Activated naive CD4-positive, alpha-beta T cell treated with anti-CD3 and anti-CD28 coated beads, Interleukin-2, amount 50 U/mL, for 24 hours (primary cell): ENCODE data around the gene PGBD5.

ENCODE experiments used
- H3K27ac Mint-ChIP-seq: one replicate; pipeline ENCODE4 v1.8.0; 2021; ENCODE audit warnings: mild to moderate bottlenecking, mixed read lengths
- H3K27me3 Mint-ChIP-seq: one replicate; pipeline ENCODE4 v1.8.0; 2021; ENCODE audit warnings: mixed read lengths
- H3K36me3 Mint-ChIP-seq: one replicate; pipeline ENCODE4 v1.8.0; 2021; ENCODE audit warnings: mixed read lengths
- H3K4me1 Mint-ChIP-seq: one replicate; pipeline ENCODE4 v1.8.0; 2021; ENCODE audit warnings: mixed read lengths
- H3K4me3 Mint-ChIP-seq: one replicate; pipeline ENCODE4 v1.8.0; 2021; ENCODE audit warnings: mild to moderate bottlenecking, mixed read lengths
- H3K9me3 Mint-ChIP-seq: one replicate; pipeline ENCODE4 v1.8.0; 2021; ENCODE audit warnings: mixed read lengths

PGBD5 gene

GRCh38 chr1:230392920-230393521 is 33.1 kb downstream of the PGBD5 start:
- Mint-ChIP-seq H3K27me3 (peaks cover 12% of the 10 kb centered on the region), H3K9me3 (no peaks in the 10 kb centered on the region), H3K27ac (no peak overlapping the region), H3K4me3 (no peak overlapping the region), H3K4me1 (no peaks in the 10 kb centered on the region), H3K36me3 (no peaks in the 10 kb centered on the region)

- Mint-ChIP-seq H3K9me3 (no peaks in the 10 kb centered on the region), H3K4me3 (no peak overlapping the region), H3K27me3 (peaks cover 12% of the 10 kb centered on the region), H3K36me3 (no peaks in the 10 kb centered on the region), H3K4me1 (no peaks in the 10 kb centered on the region), H3K27ac (no peak overlapping the region)
Measured at GRCh38 chr1:230392536-230392909, 33.6 kb downstream of the PGBD5 start.

- no peaks in the 10 kb centered on the region for H3K36me3 Mint-ChIP-seq
- H3K4me3 Mint-ChIP-seq, result no peak overlapping the region
- no peaks in the 10 kb centered on the region for H3K9me3 Mint-ChIP-seq
- no peaks in the 10 kb centered on the region for H3K4me1 Mint-ChIP-seq
- H3K27me3 Mint-ChIP-seq, result peaks cover 8% of the 10 kb centered on the region
- no peak overlapping the region for H3K27ac Mint-ChIP-seq
Measured at GRCh38 chr1:230391776-230392535, 34.2 kb downstream of the PGBD5 start.

- Mint-ChIP-seq H3K27me3 (peaks cover 8% of the 10 kb centered on the region), H3K4me1 (no peaks in the 10 kb centered on the region), H3K36me3 (no peaks in the 10 kb centered on the region), H3K9me3 (no peaks in the 10 kb centered on the region), H3K27ac (no peak overlapping the region), H3K4me3 (no peak overlapping the region)
Measured at GRCh38 chr1:230390371-230390770, 35.8 kb downstream of the PGBD5 start.

- H3K9me3 Mint-ChIP-seq, result no peaks in the 10 kb centered on the region
- H3K4me3 Mint-ChIP-seq, result no peak overlapping the region
- H3K4me1 Mint-ChIP-seq, result no peaks in the 10 kb centered on the region
Measured at GRCh38 chr1:230387876-230388275, 38.3 kb downstream of the PGBD5 start.

GRCh38 chr1:230387296-230387695 is 38.8 kb downstream of the PGBD5 start:
- no peak overlapping the region for H3K27ac Mint-ChIP-seq
- H3K27me3 Mint-ChIP-seq, result peaks cover 12% of the 10 kb centered on the region
- H3K36me3 Mint-ChIP-seq, result no peaks in the 10 kb centered on the region
- no peaks in the 10 kb centered on the region for H3K4me1 Mint-ChIP-seq
- H3K4me3 Mint-ChIP-seq, result no peak overlapping the region
- no peaks in the 10 kb centered on the region for H3K9me3 Mint-ChIP-seq

More at GRCh38 chr1:230387876-230388275, 38.3 kb downstream of the PGBD5 start:
- H3K27ac Mint-ChIP-seq, result no peak overlapping the region
- H3K27me3 Mint-ChIP-seq, result peaks cover 11% of the 10 kb centered on the region
- no peaks in the 10 kb centered on the region for H3K36me3 Mint-ChIP-seq

GRCh38 chr1:230386637-230387262 is 39.4 kb downstream of the PGBD5 start:
- Mint-ChIP-seq H3K4me3 (no peak overlapping the region), H3K4me1 (no peaks in the 10 kb centered on the region), H3K9me3 (no peaks in the 10 kb centered on the region), H3K27me3 (peaks cover 11% of the 10 kb centered on the region), H3K27ac (no peak overlapping the region), H3K36me3 (no peaks in the 10 kb centered on the region)

- Mint-ChIP-seq H3K9me3 (no peaks in the 10 kb centered on the region), H3K4me1 (no peaks in the 10 kb centered on the region), H3K4me3 (no peak overlapping the region), H3K27ac (no peak overlapping the region), H3K27me3 (peaks cover 12% of the 10 kb centered on the region), H3K36me3 (no peaks in the 10 kb centered on the region)
Measured at GRCh38 chr1:230385930-230386329, 40.2 kb downstream of the PGBD5 start.

- Mint-ChIP-seq H3K4me1 (no peaks in the 10 kb centered on the region), H3K27ac (no peak overlapping the region), H3K4me3 (no peak overlapping the region), H3K36me3 (no peaks in the 10 kb centered on the region), H3K9me3 (no peaks in the 10 kb centered on the region), H3K27me3 (peaks cover 12% of the 10 kb centered on the region)
Measured at GRCh38 chr1:230385158-230385450, 41.0 kb downstream of the PGBD5 start.

- Mint-ChIP-seq H3K27ac (no peak overlapping the region), H3K36me3 (no peaks in the 10 kb centered on the region), H3K27me3 (peaks cover 13% of the 10 kb centered on the region), H3K4me1 (no peaks in the 10 kb centered on the region), H3K4me3 (no peak overlapping the region), H3K9me3 (peaks cover 3% of the 10 kb centered on the region)
Measured at GRCh38 chr1:230384380-230385157, 41.6 kb downstream of the PGBD5 start.

- H3K4me1 Mint-ChIP-seq, result no peaks in the 10 kb centered on the region
- H3K27ac Mint-ChIP-seq, result no peak overlapping the region
- H3K9me3 Mint-ChIP-seq, result peaks cover 8% of the 10 kb centered on the region
- peaks cover 15% of the 10 kb centered on the region for H3K27me3 Mint-ChIP-seq
- H3K36me3 Mint-ChIP-seq, result no peaks in the 10 kb centered on the region
- H3K4me3 Mint-ChIP-seq, result no peak overlapping the region
Measured at GRCh38 chr1:230383425-230383824, 42.7 kb downstream of the PGBD5 start.

- Mint-ChIP-seq H3K4me3 (no peak overlapping the region), H3K9me3 (peaks cover 8% of the 10 kb centered on the region), H3K27me3 (peaks cover 15% of the 10 kb centered on the region), H3K4me1 (no peaks in the 10 kb centered on the region), H3K36me3 (no peaks in the 10 kb centered on the region), H3K27ac (no peak overlapping the region)
Measured at GRCh38 chr1:230382001-230382491, 44.1 kb downstream of the PGBD5 start.

- Mint-ChIP-seq H3K4me1 (no peaks in the 10 kb centered on the region), H3K9me3 (peaks cover 8% of the 10 kb centered on the region), H3K27me3 (peaks cover 13% of the 10 kb centered on the region), H3K4me3 (no peak overlapping the region), H3K36me3 (no peaks in the 10 kb centered on the region), H3K27ac (no peak overlapping the region)
Measured at GRCh38 chr1:230381585-230381984, 44.5 kb downstream of the PGBD5 start.

GRCh38 chr1:230381049-230381467 is 45.1 kb downstream of the PGBD5 start:
- H3K9me3 Mint-ChIP-seq, result peaks cover 8% of the 10 kb centered on the region
- no peak overlapping the region for H3K4me3 Mint-ChIP-seq
- H3K4me1 Mint-ChIP-seq, result no peaks in the 10 kb centered on the region
- H3K27ac Mint-ChIP-seq, result no peak overlapping the region
- H3K36me3 Mint-ChIP-seq, result no peaks in the 10 kb centered on the region
- H3K27me3 Mint-ChIP-seq, result peaks cover 13% of the 10 kb centered on the region

- H3K27me3 Mint-ChIP-seq, result peaks cover 16% of the 10 kb centered on the region
- no peak overlapping the region for H3K4me3 Mint-ChIP-seq
- H3K36me3 Mint-ChIP-seq, result no peaks in the 10 kb centered on the region
- no peak overlapping the region for H3K27ac Mint-ChIP-seq
- peaks cover 8% of the 10 kb centered on the region for H3K9me3 Mint-ChIP-seq
- no peaks in the 10 kb centered on the region for H3K4me1 Mint-ChIP-seq
Measured at GRCh38 chr1:230379928-230380327, 46.2 kb downstream of the PGBD5 start.

GRCh38 chr1:230379462-230379861 is 46.7 kb downstream of the PGBD5 start:
- peaks cover 16% of the 10 kb centered on the region for H3K27me3 Mint-ChIP-seq
- H3K4me1 Mint-ChIP-seq, result no peaks in the 10 kb centered on the region
- no peaks in the 10 kb centered on the region for H3K36me3 Mint-ChIP-seq
- H3K4me3 Mint-ChIP-seq, result no peak overlapping the region
- H3K27ac Mint-ChIP-seq, result peak overlapping the region; percentile 33
- H3K9me3 Mint-ChIP-seq, result peaks cover 8% of the 10 kb centered on the region
